Breast epithelium (tissue), 3 donors: ENCODE results near the gene TRIM8.

Source experiments
- CTCF ChIP-seq, 3 donors: fragments of 450-650 bp; IDR thresholded peaks; one replicate each; pipeline ENCODE4 v1.5.1; 2016 to 2017; ENCODE audit warnings: antibody characterized with exemption in 3 of 3, mild to moderate bottlenecking in 3 of 3, moderate library complexity in 3 of 3
- POLR2A ChIP-seq: fragments of 450-650 bp; IDR thresholded peaks from one replicate; pipeline ENCODE4 v1.6.1; 2016; ENCODE audit warnings: antibody characterized with exemption, mild to moderate bottlenecking, moderate library complexity

DNA sequence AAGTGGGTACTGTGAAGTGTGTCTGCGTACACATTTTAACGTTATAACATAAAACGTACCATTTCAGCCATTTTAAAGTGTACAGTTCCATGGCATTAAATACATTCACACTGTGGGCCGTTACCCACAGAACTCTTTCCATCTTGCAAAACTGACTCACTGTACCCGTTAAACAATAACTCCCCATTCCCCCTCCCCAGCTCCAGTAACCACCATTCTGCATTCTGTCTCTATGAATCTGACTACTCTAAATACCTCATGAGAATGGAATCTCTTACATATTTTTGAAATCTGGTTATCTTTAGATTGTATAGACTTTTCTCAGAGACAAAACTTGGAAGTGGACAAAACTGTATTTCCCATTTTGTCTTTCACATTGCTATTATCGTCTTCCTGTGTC lies 60.6 kb downstream of the TRIM8 start:
- TF ChIP-seq CTCF (IDR thresholded peaks at IDR 0.05) (no peak), POLR2A (no peak)
